Kidney epithelial cell (primary cell): ENCODE data around the gene ASTN1. TPM values are rescaled to one million over a fixed set of nuclear protein-coding genes. Genes with fewer than 3 reads are reported as not detected.
A peak's percentile ranks its signal among the peaks of the same experiment; 100 is the strongest.

ENCODE experiments used
- DNase-seq: peaks from one replicate; pipeline ENCODE4 v3.0.0-alpha.2; 2010; ENCODE audit warnings: low read depth
- H3K27me3 ChIP-seq: 2 replicates; pipeline ENCODE4 v1.6.0; 2011; ENCODE audit warnings: low read length; ENCODE audit not compliant: control insufficient read depth, insufficient read depth
- H3K36me3 ChIP-seq: 2 replicates; pipeline ENCODE4 v1.5.1; 2011; ENCODE audit warnings: low read length; ENCODE audit not compliant: control insufficient read depth, insufficient read depth
- H3K4me3 ChIP-seq: 2 replicates; pipeline ENCODE4 v1.5.1; 2011; ENCODE audit warnings: low read depth, mild to moderate bottlenecking, control low read depth, low read length
- total RNA-seq: library from RNA; depleted of rRNA; stranded (reverse); fragments of >200 nt; gene quantifications from 2 replicates; pipeline ENCODE4 v1.2.3, GENCODE V29; 2015
- TF ChIP-seq, protein P1 (sequence below): IDR thresholded peaks from 2 replicates; pipeline ENCODE4 v1.5.1; 2011; ENCODE audit warnings: mild to moderate bottlenecking, moderate library complexity, low read length, control low read depth, inconsistent platforms; ENCODE audit not compliant: insufficient read depth, poor library complexity, severe bottlenecking

The ASTN1 gene
- total RNA-seq, 1 donor from 2014 or later: 0.21 TPM

DNA sequence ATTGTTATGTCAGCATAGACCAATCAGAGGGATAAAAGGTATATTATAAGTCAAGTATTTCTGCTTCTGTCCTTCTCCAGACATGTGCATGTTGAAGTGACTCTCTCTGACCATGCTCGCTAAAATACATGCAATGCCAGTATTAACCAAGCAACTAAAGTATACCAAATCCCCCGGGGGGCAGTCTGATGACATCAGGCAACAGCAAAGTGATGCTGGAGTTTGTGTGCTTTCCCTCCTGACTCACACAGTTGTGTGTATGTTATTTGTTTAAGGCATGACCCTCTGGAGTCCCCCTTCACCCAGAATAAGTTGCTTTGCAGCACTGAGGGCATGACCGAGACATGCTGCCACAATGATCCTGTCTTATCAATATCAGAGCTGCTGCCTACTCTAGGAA is 8.4 kb upstream of the ASTN1 start:
- peaks cover 36% of the 10 kb centered on the region for H3K27me3 ChIP-seq
- H3K36me3 ChIP-seq: no peaks in the 10 kb centered on the region
- no peak overlapping the region for H3K4me3 ChIP-seq
- DNase-seq: no peak
- TF ChIP-seq, protein P1, sequence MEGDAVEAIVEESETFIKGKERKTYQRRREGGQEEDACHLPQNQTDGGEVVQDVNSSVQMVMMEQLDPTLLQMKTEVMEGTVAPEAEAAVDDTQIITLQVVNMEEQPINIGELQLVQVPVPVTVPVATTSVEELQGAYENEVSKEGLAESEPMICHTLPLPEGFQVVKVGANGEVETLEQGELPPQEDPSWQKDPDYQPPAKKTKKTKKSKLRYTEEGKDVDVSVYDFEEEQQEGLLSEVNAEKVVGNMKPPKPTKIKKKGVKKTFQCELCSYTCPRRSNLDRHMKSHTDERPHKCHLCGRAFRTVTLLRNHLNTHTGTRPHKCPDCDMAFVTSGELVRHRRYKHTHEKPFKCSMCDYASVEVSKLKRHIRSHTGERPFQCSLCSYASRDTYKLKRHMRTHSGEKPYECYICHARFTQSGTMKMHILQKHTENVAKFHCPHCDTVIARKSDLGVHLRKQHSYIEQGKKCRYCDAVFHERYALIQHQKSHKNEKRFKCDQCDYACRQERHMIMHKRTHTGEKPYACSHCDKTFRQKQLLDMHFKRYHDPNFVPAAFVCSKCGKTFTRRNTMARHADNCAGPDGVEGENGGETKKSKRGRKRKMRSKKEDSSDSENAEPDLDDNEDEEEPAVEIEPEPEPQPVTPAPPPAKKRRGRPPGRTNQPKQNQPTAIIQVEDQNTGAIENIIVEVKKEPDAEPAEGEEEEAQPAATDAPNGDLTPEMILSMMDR: no peak

DNA sequence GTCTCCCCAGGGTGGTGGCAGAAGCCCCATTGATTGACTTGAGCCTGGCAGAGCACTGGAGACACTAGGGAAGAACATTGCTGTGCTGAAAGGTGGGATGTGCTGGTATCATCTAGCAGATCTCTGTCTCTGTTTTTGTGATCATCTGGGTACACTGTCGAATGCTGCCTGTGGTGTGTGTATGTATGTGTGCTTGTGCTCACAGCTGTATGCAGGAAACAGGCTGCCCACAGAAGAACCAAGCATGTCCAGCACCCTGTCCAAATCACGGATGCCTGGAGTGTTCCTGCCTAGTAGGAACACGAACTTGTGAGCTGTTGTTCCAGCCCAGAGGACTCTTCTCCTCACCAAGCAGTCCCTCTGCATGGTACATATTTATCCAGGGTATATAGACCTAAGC is 7.8 kb upstream of the ASTN1 start:
- H3K27me3 ChIP-seq: peaks cover 36% of the 10 kb centered on the region

GRCh38 chr1:177171536-177172123 is 7.1 kb upstream of the ASTN1 start:
- DNase-seq: no peak
- Histone ChIP-seq H3K36me3 (no peaks in the 10 kb centered on the region), H3K27me3 (peaks cover 36% of the 10 kb centered on the region), H3K4me3 (no peak overlapping the region)
- TF ChIP-seq, protein P1: no peak

More for the DNA sequence above, 7.8 kb upstream of the ASTN1 start:
- Histone ChIP-seq H3K4me3 (no peak overlapping the region), H3K36me3 (no peaks in the 10 kb centered on the region)
- TF ChIP-seq, protein P1: no peak
- no peak for DNase-seq

- Histone ChIP-seq H3K36me3 (no peaks in the 10 kb centered on the region), H3K27me3 (peaks cover 38% of the 10 kb centered on the region), H3K4me3 (peak within 1 kb of the TSS; percentile 34)
- peak; percentile 19 for DNase-seq
- TF ChIP-seq, protein P1: no peak
Measured at GRCh38 chr1:177170756-177171535, 6.4 kb upstream of the ASTN1 start, which contains the start of gene BRINP2. Gene BRINP2, plus strand, starts transcription at chr1:177170958. Its CDS starts 58,919 bp downstream, at chr1:177229877.

- Histone ChIP-seq H3K27me3 (peaks cover 35% of the 10 kb centered on the region), H3K4me3 (no peak overlapping the region), H3K36me3 (no peaks in the 10 kb centered on the region)
- TF ChIP-seq, protein P1: no peak
- no peak for DNase-seq
Measured at GRCh38 chr1:177165069-177165439, 542 bp upstream of the ASTN1 start.
